Esophagus squamous epithelium (tissue), 5 donors: ENCODE measurements around the gene ADIRF. TPM values are rescaled to one million over a fixed set of nuclear protein-coding genes. Genes with fewer than 3 reads are reported as not detected.
"Not testable (repeated sequence)": the region's sequence is repeated elsewhere in the genome, so short reads cannot be mapped to it uniquely, and the experiment has no call there.

Experiments used
- DNase-seq: peaks from one replicate; lab custom pipeline; 2025; lab: John Stamatoyannopoulos, UW
- H3K27ac ChIP-seq, 4 donors: fragments of 200-600 bp; sonication (generic); one replicate each; pipeline ENCODE4 v1.5.1; 2016 to 2019; ENCODE audit warnings: mild to moderate bottlenecking in 1 of 4
- H3K27me3 ChIP-seq, 4 donors: fragments of 200-600 bp; sonication (generic); 1 replicate in 3 of 4; 2 replicates in 1 of 4; pipeline versions ENCODE4 v1.5.1 to v1.6.0; 2017 to 2021; ENCODE audit warnings: antibody characterized with exemption in 1 of 4
- H3K36me3 ChIP-seq, 3 donors: fragments of 200-600 bp; sonication (generic); one replicate each; pipeline ENCODE4 v1.5.1; 2016 to 2019
- H3K4me1 ChIP-seq, 3 donors: fragments of 200-600 bp; sonication (generic); one replicate each; pipeline ENCODE4 v1.5.1; 2017 to 2019
- H3K4me3 ChIP-seq, 4 donors: fragments of 200-600 bp; sonication (generic); 1 replicate in 3 of 4; 2 replicates in 1 of 4; pipeline ENCODE4 v1.5.1; 2016 to 2019; ENCODE audit warnings: mild to moderate bottlenecking in 2 of 4, moderate library complexity in 1 of 4
- H3K9me3 ChIP-seq, 3 donors: fragments of 200-600 bp; sonication (generic); one replicate each; pipeline ENCODE4 v1.5.1; 2016 to 2019
- POLR2A ChIP-seq, 4 donors: fragments of 450-650 bp; IDR thresholded peaks; one replicate each; pipeline ENCODE4 v1.6.1; 2017; ENCODE audit warnings: antibody characterized with exemption in 4 of 4, mild to moderate bottlenecking in 4 of 4, moderate library complexity in 3 of 4
- WGBS, 2 donors: methylation state at CpG; one replicate each; pipeline ENCODE4 v1.1.5; 2018; 5-methylcytosine and 5-hydroxymethylcytosine counted together
- intact Hi-C: fragments of 100-400 bp; cut with DNase I; formaldehyde crosslinking; loops from one replicate; pipeline ENCODE4 v1.15.0; 2022
- total RNA-seq, 4 donors: library from RNA; depleted of rRNA; stranded (reverse); fragments of >200 nt; gene quantifications; one replicate each; pipeline ENCODE4 v1.1.0, GENCODE V29; 2016
- TF ChIP-seq, protein P1 (sequence below), 6 experiments: fragments of 450-650 bp in 4 of 6; fragments of 200-600 bp in 2 of 6; sonication (generic) in 2 of 6; IDR thresholded peaks; one replicate each; pipeline ENCODE4 v1.5.1; 2016 to 2019; ENCODE audit warnings: antibody characterized with exemption in 6 of 6, mild to moderate bottlenecking in 4 of 6, moderate library complexity in 4 of 6
- donor health status: DM: yes; HTN: yes; CAD: no.

The ADIRF gene
- total RNA-seq, 4 donors from 2014 or later, result 23.8 to 74.4 (median 47.4) TPM

DNA sequence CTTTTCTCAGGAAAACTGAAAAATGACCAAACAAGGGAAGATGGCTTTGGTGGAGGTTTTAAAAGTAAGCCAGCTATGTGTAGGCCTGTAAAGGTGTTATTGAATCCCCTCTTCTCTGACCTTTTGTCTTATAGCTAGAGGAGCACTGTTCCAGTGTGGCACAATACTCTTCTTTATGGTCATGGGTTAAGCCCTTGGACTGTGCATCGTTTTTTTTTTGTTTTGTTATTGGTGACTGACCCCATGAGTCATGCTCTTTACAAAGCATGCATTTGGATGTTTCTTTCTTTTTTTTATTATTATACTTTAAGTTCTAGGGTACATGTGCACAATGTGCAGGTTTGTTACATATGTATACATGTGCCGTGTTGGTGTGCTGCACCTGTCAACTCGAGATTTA is 32.2 kb downstream of the ADIRF start:
- H3K4me1 ChIP-seq, result no peaks in the 10 kb centered on the region
- WGBS, 2 donors, result 63 to 68% methylated on average over 3 of the region's 3 CpGs
- no peak for TF ChIP-seq POLR2A (IDR thresholded peaks at IDR 0.05)
- TF ChIP-seq, protein P1, sequence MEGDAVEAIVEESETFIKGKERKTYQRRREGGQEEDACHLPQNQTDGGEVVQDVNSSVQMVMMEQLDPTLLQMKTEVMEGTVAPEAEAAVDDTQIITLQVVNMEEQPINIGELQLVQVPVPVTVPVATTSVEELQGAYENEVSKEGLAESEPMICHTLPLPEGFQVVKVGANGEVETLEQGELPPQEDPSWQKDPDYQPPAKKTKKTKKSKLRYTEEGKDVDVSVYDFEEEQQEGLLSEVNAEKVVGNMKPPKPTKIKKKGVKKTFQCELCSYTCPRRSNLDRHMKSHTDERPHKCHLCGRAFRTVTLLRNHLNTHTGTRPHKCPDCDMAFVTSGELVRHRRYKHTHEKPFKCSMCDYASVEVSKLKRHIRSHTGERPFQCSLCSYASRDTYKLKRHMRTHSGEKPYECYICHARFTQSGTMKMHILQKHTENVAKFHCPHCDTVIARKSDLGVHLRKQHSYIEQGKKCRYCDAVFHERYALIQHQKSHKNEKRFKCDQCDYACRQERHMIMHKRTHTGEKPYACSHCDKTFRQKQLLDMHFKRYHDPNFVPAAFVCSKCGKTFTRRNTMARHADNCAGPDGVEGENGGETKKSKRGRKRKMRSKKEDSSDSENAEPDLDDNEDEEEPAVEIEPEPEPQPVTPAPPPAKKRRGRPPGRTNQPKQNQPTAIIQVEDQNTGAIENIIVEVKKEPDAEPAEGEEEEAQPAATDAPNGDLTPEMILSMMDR (IDR thresholded peaks at IDR 0.05), result no peak
- no peaks in the 10 kb centered on the region for H3K27me3 ChIP-seq
- H3K27ac ChIP-seq, result no peak overlapping the region
- DNase-seq, result no peak
- peaks cover 0 to 4% (median 0%) of the 10 kb centered on the region in 3 donors for H3K36me3 ChIP-seq
- no peak overlapping the region for H3K4me3 ChIP-seq
- intact Hi-C loops, result no loop called here
- no peaks in the 10 kb centered on the region for H3K9me3 ChIP-seq

DNA sequence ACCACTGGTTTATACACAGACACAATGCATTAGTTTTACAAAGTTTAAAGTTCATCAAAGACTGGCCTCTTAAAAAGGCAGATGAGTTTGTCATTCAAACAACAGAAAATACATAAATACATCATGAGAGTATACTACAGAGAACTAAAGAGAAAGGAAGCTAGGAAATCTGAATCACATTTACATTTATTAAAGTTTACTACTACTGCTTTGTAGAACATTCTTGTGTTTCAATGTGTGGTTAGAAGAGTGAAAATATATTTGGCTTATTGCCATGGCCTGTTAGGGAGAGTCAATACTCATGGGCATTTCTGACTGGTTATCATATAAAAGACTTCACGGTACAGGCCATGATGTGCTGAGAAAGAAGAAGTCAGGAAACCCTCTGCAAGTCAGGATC is 38.8 kb downstream of the ADIRF start:
- intact Hi-C loops, DNase-seq, H3K27ac ChIP-seq, H3K4me1 ChIP-seq, H3K9me3 ChIP-seq, H3K4me3 ChIP-seq, H3K27me3 ChIP-seq, H3K36me3 ChIP-seq: not testable (repeated sequence)
- 86 to 88% methylated on average over 1 of the region's 1 CpG for WGBS, 2 donors

DNA sequence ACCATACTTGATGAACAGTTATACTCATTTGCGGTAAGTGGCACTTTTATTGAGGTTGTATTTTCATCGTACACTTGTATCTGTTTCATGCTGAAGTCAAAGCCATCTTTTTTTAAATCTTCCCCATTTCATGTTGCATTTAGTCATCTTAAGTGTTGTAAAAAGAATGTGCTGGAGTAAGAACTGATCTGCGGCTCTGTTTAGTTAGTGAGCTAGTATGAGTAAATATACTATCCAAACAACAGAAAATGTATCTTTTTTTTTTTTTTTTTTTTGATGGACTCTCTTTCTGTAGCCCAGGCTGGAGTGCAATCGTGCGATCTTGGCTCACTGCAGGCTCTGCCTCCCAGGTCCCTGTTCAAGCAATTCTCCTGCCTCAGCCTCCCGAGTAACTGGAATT is 39.4 kb downstream of the ADIRF start:
- DNase-seq, intact Hi-C loops, H3K4me1 ChIP-seq, H3K27me3 ChIP-seq, H3K36me3 ChIP-seq, H3K4me3 ChIP-seq, H3K9me3 ChIP-seq: not testable (repeated sequence)
- peak overlapping the region in 1 of 4 donors; percentile 30 for H3K27ac ChIP-seq
- WGBS, 2 donors, result 83 to 98% methylated on average over 5 to 6 of the region's 6 CpGs

DNA sequence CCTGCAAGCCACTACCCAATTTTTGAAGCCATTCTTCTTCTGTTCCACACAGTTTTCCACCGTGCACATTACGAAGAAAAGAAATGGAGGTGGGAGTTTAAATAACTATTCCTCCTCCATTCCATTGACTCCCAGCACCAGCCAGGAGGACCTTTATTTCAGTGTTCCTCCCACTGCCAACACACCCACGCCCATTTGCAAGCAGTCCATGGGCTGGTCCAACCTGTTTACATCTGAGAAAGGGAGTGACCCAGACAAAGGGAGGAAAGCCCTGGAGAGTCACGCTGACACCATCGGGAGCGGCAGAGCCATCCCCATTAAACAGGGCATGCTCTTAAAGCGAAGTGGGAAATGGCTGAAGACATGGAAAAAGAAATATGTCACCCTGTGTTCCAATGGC is 40.0 kb downstream of the ADIRF start:
- intact Hi-C loops, DNase-seq, H3K4me1 ChIP-seq, H3K9me3 ChIP-seq, H3K27me3 ChIP-seq, H3K36me3 ChIP-seq, H3K4me3 ChIP-seq: not testable (repeated sequence)
- H3K27ac ChIP-seq, result peak overlapping the region in 2 of 4 donors; percentile 46 to 55
- 64 to 86% methylated on average over 3 to 7 of the region's 7 CpGs for WGBS, 2 donors

DNA sequence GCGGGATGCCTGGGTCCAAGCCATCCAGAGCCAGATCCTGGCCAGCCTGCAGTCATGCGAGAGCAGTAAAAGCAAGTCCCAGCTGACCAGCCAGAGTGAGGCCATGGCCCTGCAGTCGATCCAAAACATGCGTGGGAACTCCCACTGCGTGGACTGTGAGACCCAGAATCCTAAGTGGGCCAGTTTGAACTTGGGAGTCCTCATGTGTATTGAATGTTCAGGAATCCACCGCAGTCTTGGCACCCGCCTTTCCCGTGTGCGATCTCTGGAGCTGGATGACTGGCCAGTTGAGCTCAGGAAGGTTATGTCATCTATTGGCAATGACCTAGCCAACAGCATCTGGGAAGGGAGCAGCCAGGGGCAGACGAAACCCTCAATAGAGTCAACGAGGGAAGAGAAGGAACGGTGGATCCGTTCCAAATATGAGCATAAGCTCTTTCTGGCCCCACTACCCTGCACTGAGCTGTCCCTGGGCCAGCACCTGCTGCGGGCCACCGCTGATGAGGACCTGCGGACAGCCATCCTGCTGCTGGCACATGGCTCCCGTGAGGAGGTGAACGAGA is 40.9 kb downstream of the ADIRF start:
- 91 to 100% methylated on average over 2 to 12 of the region's 18 CpGs for WGBS, 2 donors
- H3K9me3 ChIP-seq, H3K4me3 ChIP-seq, DNase-seq, intact Hi-C loops, H3K27me3 ChIP-seq, H3K4me1 ChIP-seq, H3K36me3 ChIP-seq: not testable (repeated sequence)
- H3K27ac ChIP-seq, result peak overlapping the region in 1 of 4 donors; percentile 46

DNA sequence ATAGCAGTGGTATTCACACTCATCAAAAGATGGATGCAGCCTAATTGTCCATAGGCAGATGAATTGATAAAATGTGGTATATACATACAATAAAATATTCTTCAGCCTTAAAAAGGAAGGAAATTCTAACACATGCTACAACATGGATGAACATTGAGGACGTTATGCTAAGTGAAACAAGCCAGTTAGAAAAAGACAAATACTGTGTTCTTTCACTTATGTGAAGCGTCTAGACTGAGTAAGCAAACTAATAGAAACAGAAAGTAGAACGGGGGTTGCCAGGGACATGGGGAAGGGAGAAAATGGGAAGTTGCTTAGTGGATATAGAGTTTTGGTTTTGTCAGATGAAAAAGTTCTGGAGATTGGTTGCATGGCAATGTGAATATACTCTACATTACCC is 45.2 kb downstream of the ADIRF start:
- H3K4me3 ChIP-seq, intact Hi-C loops, H3K27me3 ChIP-seq, DNase-seq, H3K9me3 ChIP-seq, H3K36me3 ChIP-seq, H3K27ac ChIP-seq: not testable (repeated sequence)
- 24 to 38% methylated on average over 3 of the region's 3 CpGs for WGBS, 2 donors
- H3K4me1 ChIP-seq, result peaks cover 0 to 20% (median 0%) of the 10 kb centered on the region in 3 donors

DNA sequence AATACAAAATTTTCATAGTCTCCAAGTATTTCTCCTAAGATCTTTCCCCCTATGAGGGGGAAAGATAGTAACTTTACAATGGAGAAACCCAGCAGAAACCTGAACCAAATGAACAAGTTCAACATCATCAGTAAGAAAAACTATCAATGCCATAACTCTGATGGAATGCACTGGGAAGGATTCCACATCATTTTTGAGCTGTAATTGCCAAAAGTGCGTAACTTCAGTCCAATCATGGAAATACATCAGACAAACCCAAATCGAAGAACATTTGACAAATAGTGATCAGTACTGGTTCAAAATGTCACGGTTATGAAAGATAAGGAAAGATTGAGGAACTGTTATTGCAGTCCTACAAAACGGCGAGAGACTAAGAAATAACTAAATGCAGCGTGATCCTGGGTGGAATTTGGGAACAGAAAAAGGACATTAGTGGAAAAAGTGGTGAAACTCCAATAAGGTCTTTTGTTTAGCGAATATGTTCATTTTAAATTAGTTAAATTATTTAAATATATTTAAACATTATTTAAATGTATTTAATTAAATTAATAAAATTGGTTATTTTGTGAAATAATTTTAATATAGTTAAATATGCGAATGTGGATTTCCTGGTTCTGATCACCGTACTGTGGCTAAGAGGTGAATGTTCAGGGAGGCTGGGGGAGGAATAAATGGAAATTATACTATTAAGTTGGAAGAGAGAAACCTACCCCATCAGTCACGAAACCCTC is 46.9 kb downstream of the ADIRF start:
- H3K36me3 ChIP-seq, DNase-seq, H3K27ac ChIP-seq, H3K9me3 ChIP-seq, H3K27me3 ChIP-seq, H3K4me3 ChIP-seq, intact Hi-C loops: not testable (repeated sequence)
- peaks cover 0 to 26% (median 0%) of the 10 kb centered on the region in 3 donors for H3K4me1 ChIP-seq
- 80 to 87% methylated on average over 10 of the region's 10 CpGs for WGBS, 2 donors

DNA sequence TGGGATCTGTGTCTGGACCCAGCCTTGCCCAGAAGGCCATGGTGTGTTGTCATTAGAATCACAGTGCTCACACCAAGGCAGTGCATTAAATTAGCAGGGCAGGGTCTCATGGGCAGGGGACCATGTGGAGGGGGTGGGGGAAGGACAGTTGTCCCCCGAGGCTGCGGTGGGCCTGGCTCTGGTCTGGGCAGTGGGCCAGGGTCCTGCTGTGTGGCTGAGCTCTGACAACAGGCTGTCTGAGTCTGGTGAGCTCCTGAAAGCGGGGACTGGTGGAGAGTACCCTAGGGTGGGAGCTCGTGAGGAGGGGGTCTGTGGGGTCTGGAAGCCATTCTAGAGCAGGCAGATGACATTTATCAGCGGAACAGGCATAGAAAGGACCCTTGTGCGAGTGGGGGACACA is 49.8 kb downstream of the ADIRF start:
- H3K4me3 ChIP-seq, DNase-seq, H3K9me3 ChIP-seq, H3K27me3 ChIP-seq, H3K36me3 ChIP-seq, intact Hi-C loops: not testable (repeated sequence)
- Histone ChIP-seq H3K4me1 (peaks cover 0 to 41% (median 0%) of the 10 kb centered on the region in 3 donors), H3K27ac (peak overlapping the region in 3 of 4 donors; percentile 71 to 86 (median 78))
- WGBS, 2 donors, result 65 to 100% methylated on average over 1 to 2 of the region's 6 CpGs

DNA sequence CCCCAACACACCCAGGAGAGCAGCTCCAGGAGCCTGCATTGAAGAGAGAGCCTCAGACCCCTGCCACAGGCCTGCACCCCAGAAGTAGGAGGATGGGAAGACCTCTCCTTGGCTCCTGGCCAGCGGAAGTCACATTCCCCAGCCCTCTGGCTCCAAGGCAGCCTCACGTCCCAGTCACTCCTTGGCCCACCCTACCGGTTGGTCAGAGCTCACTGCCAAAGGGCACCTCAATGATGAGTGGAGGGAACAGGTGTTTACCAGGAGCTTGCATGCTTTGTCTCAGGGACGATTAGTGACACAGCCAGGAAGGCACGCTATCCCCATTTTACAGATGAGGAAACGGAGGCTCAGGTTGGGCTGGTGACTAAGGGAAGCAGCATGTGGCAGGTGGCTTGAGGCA is 50.8 kb downstream of the ADIRF start:
- no CpG with 5 or more reads among the region's 6 CpGs for WGBS, 2 donors
- H3K27ac ChIP-seq, result peak overlapping the region in 3 of 4 donors; percentile 54 to 89 (median 63)
- H3K36me3 ChIP-seq, intact Hi-C loops, DNase-seq, H3K9me3 ChIP-seq, H3K27me3 ChIP-seq, H3K4me3 ChIP-seq: not testable (repeated sequence)
- peaks cover 0 to 41% (median 0%) of the 10 kb centered on the region in 3 donors for H3K4me1 ChIP-seq

DNA sequence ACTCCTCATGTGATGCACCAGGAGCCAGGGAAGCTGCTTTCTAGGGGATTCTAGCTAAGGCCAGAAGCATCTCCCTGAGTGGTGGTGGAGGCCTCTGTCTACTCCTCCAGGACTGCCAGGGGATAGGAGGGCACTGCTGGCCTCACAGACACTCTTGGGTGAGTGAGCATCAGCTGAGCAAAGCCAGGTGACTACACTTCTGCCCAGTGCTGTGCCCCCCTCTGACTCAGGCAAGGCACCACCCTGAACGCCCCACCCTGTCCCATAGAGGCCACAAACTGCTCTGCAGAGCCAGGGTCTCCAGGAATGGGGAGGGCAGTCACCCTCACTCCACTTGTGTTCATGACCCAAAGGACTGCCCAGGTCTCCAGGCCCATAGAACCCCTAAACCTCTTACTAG is 51.2 kb downstream of the ADIRF start:
- H3K4me3 ChIP-seq, H3K9me3 ChIP-seq, H3K36me3 ChIP-seq, DNase-seq, intact Hi-C loops, H3K27me3 ChIP-seq: not testable (repeated sequence)
- peaks cover 0 to 41% (median 0%) of the 10 kb centered on the region in 3 donors for H3K4me1 ChIP-seq
- no CpG with 5 or more reads among the region's 1 CpG for WGBS, 2 donors
- peak overlapping the region; percentile 52 to 89 (median 80) for H3K27ac ChIP-seq

DNA sequence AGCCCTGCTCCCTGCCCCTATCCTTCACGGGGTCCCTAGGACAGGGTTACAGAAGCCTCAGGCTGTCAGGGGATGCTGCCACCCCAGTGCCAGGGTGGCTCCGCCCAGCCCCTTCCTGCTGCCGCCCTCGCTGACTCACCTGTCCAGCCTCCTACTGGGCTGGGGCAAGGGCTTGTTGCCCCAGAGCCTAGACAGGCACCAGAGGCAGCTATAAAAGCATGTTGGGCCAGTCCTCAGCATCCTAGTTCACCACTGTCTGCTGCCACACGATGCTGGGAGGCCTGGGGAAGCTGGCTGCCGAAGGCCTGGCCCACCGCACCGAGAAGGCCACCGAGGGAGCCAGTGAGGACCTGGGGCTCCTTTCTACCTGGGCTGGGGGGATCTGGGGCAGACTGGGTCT is 51.8 kb downstream of the ADIRF start, which contains the start of gene FAM25A:
Gene FAM25A, plus strand, starts transcription at position 239 of the 400 bp plus-strand sequence. Its CDS starts 31 bp downstream, at position 270.
- H3K27me3 ChIP-seq, DNase-seq, intact Hi-C loops, H3K36me3 ChIP-seq, H3K9me3 ChIP-seq: not testable (repeated sequence)
- Histone ChIP-seq H3K27ac (peak within 1 kb of the TSS; percentile 52 to 89 (median 80)), H3K4me1 (peaks cover 0 to 41% (median 0%) of the 10 kb centered on the region in 3 donors), H3K4me3 (peak within 1 kb of the TSS in 1 of 4 donors; percentile 11)
- WGBS, 2 donors, result 42% methylated on average over 2 of the region's 9 CpGs; no CpG with 5 or more reads in 1 of the 2 donors
